Activated T-cell treated with anti-CD3 and anti-CD28 coated beads, Interleukin-2, amount 50 U/mL, for 4 hours (primary cell): ENCODE results near the gene PDPN. TPM values are rescaled to one million over a fixed set of nuclear protein-coding genes. Genes with fewer than 3 reads are reported as not detected.

Source experiments
- ATAC-seq, 2 donors: fragments of 200-7000 bp; cut with Tn5 transposase; one replicate each; pipeline ENCODE4 v1.10.0; 2021
- DNase-seq: peaks from one replicate; pipeline ENCODE4 v3.0.0-alpha.2; 2020
- H3K27me3 Mint-ChIP-seq: one replicate; pipeline ENCODE4 v1.8.0; 2021; ENCODE audit warnings: low read depth, mixed read lengths
- H3K36me3 Mint-ChIP-seq: one replicate; pipeline ENCODE4 v1.8.0; 2022; ENCODE audit warnings: mixed read lengths; ENCODE audit not compliant: insufficient read depth
- H3K4me1 Mint-ChIP-seq: one replicate; pipeline ENCODE4 v1.8.0; 2021; ENCODE audit warnings: low read depth, mixed read lengths
- H3K4me3 Mint-ChIP-seq: one replicate; pipeline ENCODE4 v1.8.0; 2021; ENCODE audit warnings: mild to moderate bottlenecking, moderate library complexity, mixed read lengths
- H3K9me3 Mint-ChIP-seq: one replicate; pipeline ENCODE4 v1.8.0; 2021; ENCODE audit warnings: mixed read lengths
- total RNA-seq, 3 donors: library from RNA; stranded (reverse); gene quantifications; one replicate each; pipeline ENCODE4 v1.2.1, GENCODE V29; 2021

The PDPN gene, protein sequence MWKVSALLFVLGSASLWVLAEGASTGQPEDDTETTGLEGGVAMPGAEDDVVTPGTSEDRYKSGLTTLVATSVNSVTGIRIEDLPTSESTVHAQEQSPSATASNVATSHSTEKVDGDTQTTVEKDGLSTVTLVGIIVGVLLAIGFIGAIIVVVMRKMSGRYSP
- total RNA-seq: under 1 TPM in 1 of 3 donors, not detected in 2; 0.46 TPM

GRCh38 chr1:13583595-13583965, at the start of gene PDPN:
PDPN (plus strand) TSS chr1:13583832; CDS start chr1:13584034, 202 bp downstream.
- peaks cover 71% of the 10 kb centered on the region for H3K27me3 Mint-ChIP-seq
- ATAC-seq (no peak), DNase-seq (no peak)
- H3K4me3 Mint-ChIP-seq: no peak within 1 kb of the TSS
- H3K9me3 Mint-ChIP-seq: no peaks in the 10 kb centered on the region
- H3K36me3 Mint-ChIP-seq: no peaks in the 10 kb centered on the region
- H3K4me1 Mint-ChIP-seq: no peaks in the 10 kb centered on the region

DNA sequence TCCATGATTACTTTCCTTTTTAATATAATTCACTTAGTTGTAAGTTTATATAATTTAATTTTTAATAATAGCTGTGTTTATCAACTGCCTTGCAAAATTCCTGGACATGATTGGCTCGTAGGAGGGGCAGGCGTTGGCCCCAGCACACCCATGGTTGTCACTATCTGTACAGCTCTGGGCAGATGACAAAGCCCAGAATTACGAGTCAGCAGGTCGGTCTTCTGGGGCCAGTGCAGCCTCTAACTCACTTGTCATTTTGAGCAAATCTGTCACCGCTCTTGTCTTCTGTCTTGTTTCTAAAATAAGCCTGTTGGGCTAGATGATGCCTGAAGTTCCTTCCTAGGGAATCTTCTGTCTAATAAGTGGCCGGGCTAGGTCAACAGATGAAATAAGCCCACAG, 48.4 kb upstream of the PDPN start:
- ATAC-seq (no peak), DNase-seq (no peak)
- Mint-ChIP-seq H3K36me3 (no peaks in the 10 kb centered on the region), H3K9me3 (no peaks in the 10 kb centered on the region), H3K4me3 (no peak overlapping the region), H3K4me1 (no peaks in the 10 kb centered on the region), H3K27me3 (peaks cover 1% of the 10 kb centered on the region)

GRCh38 chr1:13536571-13536970, 47.1 kb upstream of the PDPN start:
- Mint-ChIP-seq H3K9me3 (no peaks in the 10 kb centered on the region), H3K4me1 (no peaks in the 10 kb centered on the region), H3K4me3 (no peak overlapping the region), H3K27me3 (peaks cover 1% of the 10 kb centered on the region), H3K36me3 (no peaks in the 10 kb centered on the region)
- DNase-seq: no peak
- no peak for ATAC-seq

GRCh38 chr1:13538832-13539231, 44.8 kb upstream of the PDPN start:
- ATAC-seq: no peak
- DNase-seq: no peak
- Mint-ChIP-seq H3K9me3 (no peaks in the 10 kb centered on the region), H3K36me3 (no peaks in the 10 kb centered on the region), H3K4me1 (no peaks in the 10 kb centered on the region), H3K4me3 (no peak overlapping the region), H3K27me3 (peaks cover 1% of the 10 kb centered on the region)

DNA sequence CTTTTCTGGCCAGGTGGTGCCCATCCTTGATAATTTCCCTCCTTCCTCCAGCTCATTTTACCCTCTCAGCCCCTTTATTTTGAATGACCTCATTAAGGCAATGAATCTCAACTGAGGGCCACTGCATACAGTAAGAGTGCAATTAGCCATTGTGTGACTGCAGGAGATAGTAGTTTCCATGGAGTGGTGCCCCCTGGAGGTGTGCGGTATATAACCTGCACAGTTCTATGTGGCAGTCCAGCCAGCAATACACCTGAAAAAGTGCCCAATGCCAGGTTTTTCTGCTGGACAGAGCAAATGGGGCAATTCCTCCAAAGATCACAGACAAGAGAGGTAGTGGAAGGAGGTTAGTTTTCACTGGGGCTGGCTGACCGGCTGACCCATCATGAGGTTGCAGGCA, 43.9 kb upstream of the PDPN start:
- H3K9me3 Mint-ChIP-seq: no peaks in the 10 kb centered on the region
- H3K27me3 Mint-ChIP-seq: peaks cover 1% of the 10 kb centered on the region
- no peaks in the 10 kb centered on the region for H3K4me1 Mint-ChIP-seq
- H3K36me3 Mint-ChIP-seq: no peaks in the 10 kb centered on the region
- no peak overlapping the region for H3K4me3 Mint-ChIP-seq
- DNase-seq: no peak
- no peak for ATAC-seq

- Mint-ChIP-seq H3K9me3 (no peaks in the 10 kb centered on the region), H3K4me1 (no peaks in the 10 kb centered on the region), H3K36me3 (no peaks in the 10 kb centered on the region), H3K4me3 (no peak overlapping the region), H3K27me3 (peaks cover under 1% of the 10 kb centered on the region)
- ATAC-seq (no peak), DNase-seq (no peak)
Measured at GRCh38 chr1:13540866-13541265, 42.8 kb upstream of the PDPN start.

GRCh38 chr1:13541435-13542215, 42.0 kb upstream of the PDPN start:
- peaks cover 5% of the 10 kb centered on the region for H3K27me3 Mint-ChIP-seq
- no peaks in the 10 kb centered on the region for H3K9me3 Mint-ChIP-seq
- H3K4me3 Mint-ChIP-seq: no peak overlapping the region
- DNase-seq: no peak
- ATAC-seq: no peak
- H3K36me3 Mint-ChIP-seq: no peaks in the 10 kb centered on the region
- H3K4me1 Mint-ChIP-seq: no peaks in the 10 kb centered on the region

DNA sequence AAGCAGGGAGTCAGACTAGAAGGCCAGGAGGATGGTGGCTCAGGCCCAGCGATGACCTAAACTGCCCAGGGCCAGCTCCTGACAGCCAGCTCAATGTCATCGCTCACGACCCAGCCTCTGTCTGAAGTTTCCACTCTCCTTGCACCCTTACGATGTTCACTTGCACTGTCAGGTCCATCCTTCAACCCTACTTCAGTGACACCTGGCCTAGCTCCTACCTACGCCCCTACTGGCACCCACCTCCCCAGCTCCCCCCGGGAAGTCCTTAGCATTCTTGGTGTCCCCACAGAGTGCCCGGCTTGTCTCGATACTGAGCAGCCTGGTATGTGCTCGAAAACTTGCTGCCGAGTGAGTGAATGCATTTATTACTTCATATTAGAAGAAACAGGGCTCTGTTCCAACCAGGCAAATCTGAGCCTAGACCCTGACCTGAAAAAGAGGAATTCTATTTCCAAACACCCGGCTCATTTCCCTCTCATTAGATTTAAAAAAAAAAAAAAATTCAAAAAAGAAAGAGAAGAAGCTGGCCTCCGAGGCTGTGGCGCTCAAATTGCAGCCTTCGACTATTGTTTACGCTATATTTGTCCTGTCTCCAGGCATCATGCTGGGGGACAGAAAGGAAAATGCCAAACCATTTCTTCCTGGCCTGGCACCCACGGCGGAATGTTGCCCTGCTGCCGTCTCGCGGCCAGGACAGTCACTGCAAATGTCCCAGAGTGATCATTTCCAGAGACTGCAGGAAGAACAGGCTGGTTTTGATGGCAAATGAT, 40.0 kb upstream of the PDPN start:
- Mint-ChIP-seq H3K36me3 (no peaks in the 10 kb centered on the region), H3K4me1 (no peaks in the 10 kb centered on the region), H3K4me3 (no peak overlapping the region), H3K27me3 (peaks cover 12% of the 10 kb centered on the region), H3K9me3 (no peaks in the 10 kb centered on the region)
- ATAC-seq: no peak
- no peak for DNase-seq

DNA sequence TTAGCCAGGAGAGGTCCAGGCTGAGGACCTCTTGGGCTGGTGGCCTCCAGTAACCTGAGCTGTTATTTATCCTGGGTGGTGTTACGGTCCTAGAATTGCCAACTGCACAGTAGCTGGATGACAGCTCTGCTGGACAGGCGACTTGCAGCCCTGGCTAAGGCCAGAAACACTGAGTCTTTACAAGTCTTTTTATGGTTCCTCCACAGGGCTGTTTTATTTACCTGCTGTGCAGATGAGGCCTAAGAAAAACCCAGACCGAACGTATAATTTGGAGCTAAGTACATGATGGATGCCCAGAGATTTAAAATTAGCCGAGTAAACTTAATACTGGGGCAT, 39.4 kb upstream of the PDPN start:
- no peak overlapping the region for H3K4me3 Mint-ChIP-seq
- H3K27me3 Mint-ChIP-seq: peaks cover 15% of the 10 kb centered on the region
- H3K4me1 Mint-ChIP-seq: no peaks in the 10 kb centered on the region
- ATAC-seq (no peak), DNase-seq (no peak)
- H3K9me3 Mint-ChIP-seq: no peaks in the 10 kb centered on the region
- H3K36me3 Mint-ChIP-seq: no peaks in the 10 kb centered on the region

DNA sequence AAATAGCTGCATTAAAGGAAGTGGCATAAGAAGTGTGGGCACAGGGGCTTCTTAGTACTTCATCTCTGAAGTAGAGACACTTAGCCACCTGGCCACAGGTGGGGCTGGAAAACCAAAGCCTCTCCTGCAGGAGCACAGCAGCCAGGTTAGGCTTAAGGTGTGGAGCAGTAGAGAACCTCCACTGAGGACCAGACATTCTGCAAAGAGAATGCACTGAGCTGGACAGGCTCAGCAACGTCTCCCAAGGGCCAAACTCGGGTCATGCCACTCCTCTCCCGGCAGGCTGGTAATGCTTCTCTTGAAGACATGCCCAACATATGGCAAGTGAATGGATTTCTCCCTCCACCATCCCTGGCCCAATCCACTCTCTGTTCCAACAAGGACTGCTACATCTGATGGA, 36.8 kb upstream of the PDPN start:
- no peaks in the 10 kb centered on the region for H3K9me3 Mint-ChIP-seq
- ATAC-seq (no peak), DNase-seq (no peak)
- no peak overlapping the region for H3K4me3 Mint-ChIP-seq
- peaks cover 15% of the 10 kb centered on the region for H3K27me3 Mint-ChIP-seq
- H3K4me1 Mint-ChIP-seq: no peaks in the 10 kb centered on the region
- H3K36me3 Mint-ChIP-seq: no peaks in the 10 kb centered on the region

- peaks cover 15% of the 10 kb centered on the region for H3K27me3 Mint-ChIP-seq
- H3K4me1 Mint-ChIP-seq: no peaks in the 10 kb centered on the region
- H3K9me3 Mint-ChIP-seq: no peaks in the 10 kb centered on the region
- no peak overlapping the region for H3K4me3 Mint-ChIP-seq
- no peaks in the 10 kb centered on the region for H3K36me3 Mint-ChIP-seq
- DNase-seq (no peak), ATAC-seq (no peak)
Measured at GRCh38 chr1:13548281-13548680, 35.4 kb upstream of the PDPN start.

DNA sequence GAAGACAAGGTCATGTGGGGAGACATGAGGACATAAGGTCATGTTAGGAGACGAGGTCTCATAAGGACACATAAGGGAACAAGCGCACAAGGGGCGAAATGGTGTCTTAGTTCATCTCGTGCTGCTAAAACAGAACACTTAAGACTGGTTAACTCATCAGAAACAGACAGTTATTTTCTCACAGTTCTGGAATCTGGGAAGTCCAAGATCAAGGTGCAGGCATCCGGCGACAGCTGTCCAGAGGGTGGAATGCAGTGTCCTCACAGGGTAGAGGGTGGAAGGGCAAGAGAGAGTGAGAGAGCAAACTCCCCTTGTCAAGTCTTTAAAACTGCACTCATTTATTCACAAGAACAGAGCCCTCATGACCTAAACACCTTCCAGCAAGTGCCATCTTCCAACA, 34.6 kb upstream of the PDPN start:
- Mint-ChIP-seq H3K4me1 (no peaks in the 10 kb centered on the region), H3K36me3 (no peaks in the 10 kb centered on the region), H3K9me3 (no peaks in the 10 kb centered on the region), H3K4me3 (no peak overlapping the region), H3K27me3 (peaks cover 15% of the 10 kb centered on the region)
- ATAC-seq (no peak), DNase-seq (no peak)

DNA sequence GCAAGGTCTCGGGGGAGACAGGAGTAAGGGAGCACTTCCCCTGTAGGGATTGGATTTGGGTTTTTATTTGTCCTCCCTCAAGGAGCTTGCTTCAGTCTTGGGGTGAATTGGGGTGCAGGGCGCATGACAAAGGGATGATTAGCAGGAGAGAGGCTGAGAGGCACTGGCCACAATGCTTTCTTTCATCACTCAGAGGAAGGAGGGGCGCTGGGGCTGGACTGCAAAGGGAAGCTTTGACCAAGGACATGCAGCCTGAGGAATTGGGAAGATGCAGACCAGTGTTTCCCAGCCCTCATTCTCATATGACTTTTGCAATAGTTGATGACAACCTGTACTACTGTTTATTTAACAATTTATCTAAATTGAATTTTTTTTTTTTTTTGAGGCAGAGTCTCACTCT, 34.1 kb upstream of the PDPN start:
- no peak for ATAC-seq
- no peak overlapping the region for H3K4me3 Mint-ChIP-seq
- no peak for DNase-seq
- H3K9me3 Mint-ChIP-seq: no peaks in the 10 kb centered on the region
- H3K27me3 Mint-ChIP-seq: peaks cover 15% of the 10 kb centered on the region
- H3K4me1 Mint-ChIP-seq: no peaks in the 10 kb centered on the region
- no peaks in the 10 kb centered on the region for H3K36me3 Mint-ChIP-seq

DNA sequence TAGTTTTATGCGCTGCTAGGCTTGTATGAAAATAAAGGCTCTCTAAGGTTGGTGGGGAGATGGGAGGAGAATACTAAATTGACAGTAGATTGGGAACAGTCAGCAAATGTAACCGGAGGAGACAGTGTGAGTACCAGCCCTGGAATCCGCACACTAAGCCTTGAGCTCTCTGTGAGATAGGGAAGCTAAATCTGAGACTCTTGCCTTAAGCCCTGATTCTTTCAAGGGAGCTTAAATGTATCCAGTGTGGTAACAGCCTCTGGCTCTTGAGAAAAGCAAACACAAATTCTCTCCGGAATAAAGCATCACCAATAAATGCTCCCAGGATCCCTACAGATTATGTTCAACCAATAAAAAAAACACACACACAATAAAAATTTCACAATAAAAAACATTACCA, 33.0 kb upstream of the PDPN start:
- Mint-ChIP-seq H3K4me3 (no peak overlapping the region), H3K4me1 (no peaks in the 10 kb centered on the region), H3K36me3 (no peaks in the 10 kb centered on the region), H3K9me3 (no peaks in the 10 kb centered on the region), H3K27me3 (peaks cover 15% of the 10 kb centered on the region)
- DNase-seq (no peak), ATAC-seq (no peak)

GRCh38 chr1:13554798-13555197, 28.8 kb upstream of the PDPN start:
- Mint-ChIP-seq H3K9me3 (no peaks in the 10 kb centered on the region), H3K36me3 (no peaks in the 10 kb centered on the region), H3K4me3 (no peak overlapping the region), H3K4me1 (no peaks in the 10 kb centered on the region), H3K27me3 (peaks cover 5% of the 10 kb centered on the region)
- ATAC-seq (no peak), DNase-seq (no peak)
